NCI-H774 (cell line): ENCODE data around the gene GPC5.
"Not testable (repeated sequence)": the region's sequence is repeated elsewhere in the genome, so short reads cannot be mapped to it uniquely, and the experiment has no call there.

Experiments used
- DNase-seq: peaks from one replicate; lab custom pipeline; 2025; lab: John Stamatoyannopoulos, UW

Gene GPC5

DNA sequence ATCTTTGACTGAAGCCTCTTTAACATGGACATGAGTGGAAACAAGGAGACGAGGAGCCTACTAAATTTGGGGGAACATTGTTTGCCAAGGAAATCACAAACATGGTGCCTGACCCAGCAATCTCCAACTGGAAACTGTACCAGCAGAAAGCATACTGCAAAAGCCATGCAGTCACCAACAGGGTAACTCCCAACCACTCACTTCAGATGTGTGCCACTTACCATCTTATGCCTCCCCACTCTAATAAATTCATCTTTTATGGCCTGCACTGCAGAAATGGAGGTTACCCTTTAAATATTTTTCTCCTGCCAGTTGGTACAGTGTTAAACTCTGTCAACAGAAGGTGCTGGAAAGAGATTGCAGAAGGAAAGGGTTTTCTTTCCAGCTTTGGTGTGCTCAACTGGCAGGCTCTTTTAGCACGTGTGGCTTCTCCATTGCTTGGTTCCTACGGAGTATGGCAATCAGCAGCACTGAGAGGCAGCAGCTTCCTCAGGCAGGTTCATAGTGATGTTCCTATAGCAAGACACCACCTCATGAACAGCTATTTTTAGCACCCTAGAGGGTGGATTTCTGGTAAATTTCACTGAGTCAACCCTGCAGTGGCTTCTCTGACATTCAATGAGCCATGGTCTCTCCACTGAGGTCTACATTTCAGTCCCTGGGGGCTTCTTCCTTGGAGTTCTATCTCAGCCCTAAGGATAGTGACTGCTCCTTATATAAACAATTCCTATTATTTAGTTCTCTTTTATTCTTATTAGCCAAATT, 29.6 kb upstream of the GPC5 start:
- DNase-seq, result no peak

DNA sequence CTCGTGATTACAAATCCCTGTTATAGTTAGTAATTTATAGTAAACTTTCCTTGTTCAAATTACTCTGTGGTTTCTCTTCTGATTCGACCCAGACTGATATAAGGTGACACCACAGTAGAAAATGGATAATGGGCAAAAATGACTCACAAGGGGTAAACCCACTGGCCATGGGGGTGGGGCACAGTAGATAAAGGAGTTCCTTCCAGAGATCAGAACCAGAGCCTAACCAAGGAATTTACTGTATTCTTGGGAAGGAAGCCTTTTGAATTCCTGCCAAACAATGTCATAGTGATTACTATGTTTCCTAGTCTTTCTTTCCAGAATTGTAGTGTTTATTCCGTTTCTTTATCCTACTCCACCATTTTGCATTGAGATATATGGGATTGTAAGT, 29.0 kb upstream of the GPC5 start:
- no peak for DNase-seq

DNA sequence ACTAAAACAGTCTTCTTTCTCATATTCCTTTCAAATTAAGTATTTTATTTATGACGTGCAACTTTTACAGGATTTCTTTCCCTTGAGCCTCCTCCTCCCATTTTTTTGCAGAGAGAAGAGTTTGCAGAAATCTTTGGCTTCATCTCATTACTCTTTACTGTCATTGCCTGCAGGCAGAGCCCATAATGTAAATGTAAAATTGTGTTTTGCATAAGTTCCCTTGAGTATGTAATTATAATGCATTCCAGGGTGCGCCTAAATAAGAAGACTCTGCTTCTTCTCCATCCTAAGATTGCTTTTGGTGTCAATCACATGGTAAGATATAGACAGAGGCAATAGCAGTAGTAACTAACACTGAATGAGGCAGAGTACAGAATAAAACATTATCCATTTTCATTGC, 27.9 kb upstream of the GPC5 start:
- DNase-seq, result no peak

DNA sequence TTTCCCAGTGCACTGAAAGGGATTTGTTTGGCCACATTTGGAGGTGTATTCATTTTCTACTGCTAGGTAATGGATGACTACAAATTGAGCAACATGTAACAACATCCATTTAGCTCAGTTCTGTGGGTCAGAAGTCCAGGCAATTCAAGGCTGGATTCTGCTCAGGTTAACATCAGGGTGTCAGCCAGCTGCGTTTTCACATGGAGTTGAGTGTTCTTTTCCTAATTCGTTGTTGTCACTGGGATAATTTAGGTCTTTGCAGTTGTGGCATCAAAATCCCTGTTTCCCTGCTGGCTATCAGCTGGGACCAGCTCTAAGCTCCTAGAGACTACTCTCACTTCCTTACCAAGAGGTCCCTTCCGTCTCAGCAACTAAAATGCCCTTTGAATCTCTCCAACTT, 25.5 kb upstream of the GPC5 start:
- DNase-seq, result no peak

GRCh38 chr13:91375116-91375729, 23.2 kb upstream of the GPC5 start:
- no peak for DNase-seq

DNA sequence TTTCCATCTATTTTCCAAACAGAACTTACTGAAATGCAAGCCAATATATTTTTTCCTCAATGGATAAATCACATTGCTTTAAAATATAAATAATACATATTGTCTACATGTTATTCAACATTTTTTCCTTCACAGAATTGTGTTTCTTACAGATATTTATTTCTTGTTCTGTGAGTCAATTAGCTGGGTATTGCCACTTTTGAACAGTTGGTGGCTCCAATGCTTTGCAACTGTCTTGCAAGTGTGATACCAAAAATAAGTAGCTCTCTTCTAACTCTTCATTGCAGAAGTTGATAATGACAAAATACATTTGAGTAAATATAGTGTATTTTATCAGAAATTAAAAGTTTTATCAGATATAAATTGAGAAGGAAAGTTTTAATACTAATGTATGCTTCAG, 17.1 kb upstream of the GPC5 start:
- no peak for DNase-seq

DNA sequence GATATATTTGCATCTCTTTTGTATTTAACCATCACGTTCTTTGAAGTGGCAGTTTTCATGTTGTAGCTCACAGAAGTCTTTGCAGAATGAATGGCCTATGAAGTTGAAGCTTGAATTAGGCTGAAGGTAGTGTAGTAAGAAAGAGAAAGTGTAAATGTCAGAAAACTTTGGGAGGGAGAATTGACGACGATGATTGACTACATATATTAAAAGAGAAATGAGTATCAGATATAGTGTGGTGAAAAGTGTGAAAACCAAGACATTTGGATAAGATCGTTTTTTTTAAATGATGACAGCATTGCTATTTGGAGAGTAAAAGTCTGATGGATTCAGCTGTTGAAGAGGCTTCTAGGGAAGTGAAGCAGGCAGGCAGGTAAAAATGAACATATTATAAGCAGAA, 14.6 kb upstream of the GPC5 start:
- no peak for DNase-seq

DNA sequence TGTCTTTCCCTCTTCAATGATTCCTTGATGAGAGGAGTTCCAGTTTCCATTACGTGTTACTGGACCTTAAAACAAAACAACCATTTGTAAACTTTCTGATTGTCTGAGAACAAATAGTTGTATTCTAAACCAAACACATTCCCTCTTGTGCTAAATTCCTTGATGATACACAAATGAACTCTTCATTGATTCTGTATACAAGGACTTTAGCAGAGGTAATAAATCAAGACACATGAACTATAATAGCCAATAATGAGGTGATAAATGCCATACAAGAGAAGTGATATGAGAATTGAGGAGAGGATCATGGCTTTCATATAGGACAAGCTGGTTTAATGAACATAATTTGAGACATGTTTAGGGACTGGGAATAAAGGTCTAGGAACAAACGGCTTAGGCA, 13.5 kb upstream of the GPC5 start:
- DNase-seq, result no peak

- DNase-seq, result no peak
Observed at GRCh38 chr13:91389186-91389585, 9.2 kb upstream of the GPC5 start.

GRCh38 chr13:91397595-91397994, 826 bp upstream of the GPC5 start:
- DNase-seq, result no peak

- no peak for DNase-seq
Observed at GRCh38 chr13:91399189-91400062, 1.0 kb downstream of the GPC5 start.

GRCh38 chr13:91400063-91400399, 1.6 kb downstream of the GPC5 start:
- no peak for DNase-seq

DNA sequence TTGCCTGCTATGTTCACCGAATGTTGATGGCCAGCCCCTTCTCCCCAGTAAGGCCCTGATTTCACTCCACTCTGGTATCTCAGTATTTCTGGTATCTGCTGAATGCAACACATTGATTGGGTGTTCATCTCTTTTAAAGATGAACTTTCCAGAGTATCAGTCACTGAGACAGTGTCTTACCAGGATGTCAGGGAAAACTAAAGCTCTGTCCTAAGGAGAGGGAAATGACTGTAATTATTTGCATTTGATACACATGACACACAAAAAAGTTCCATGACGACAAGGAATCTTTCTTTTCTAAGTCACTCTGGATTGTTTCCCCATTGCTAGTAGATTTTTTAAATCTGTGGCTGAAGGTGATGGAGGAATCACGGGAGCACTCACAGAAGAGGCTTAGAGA, 2.2 kb downstream of the GPC5 start:
- no peak for DNase-seq

GRCh38 chr13:91401920-91402319, 3.5 kb downstream of the GPC5 start:
- DNase-seq, result no peak

GRCh38 chr13:91405240-91405639, 6.8 kb downstream of the GPC5 start:
- no peak for DNase-seq

DNA sequence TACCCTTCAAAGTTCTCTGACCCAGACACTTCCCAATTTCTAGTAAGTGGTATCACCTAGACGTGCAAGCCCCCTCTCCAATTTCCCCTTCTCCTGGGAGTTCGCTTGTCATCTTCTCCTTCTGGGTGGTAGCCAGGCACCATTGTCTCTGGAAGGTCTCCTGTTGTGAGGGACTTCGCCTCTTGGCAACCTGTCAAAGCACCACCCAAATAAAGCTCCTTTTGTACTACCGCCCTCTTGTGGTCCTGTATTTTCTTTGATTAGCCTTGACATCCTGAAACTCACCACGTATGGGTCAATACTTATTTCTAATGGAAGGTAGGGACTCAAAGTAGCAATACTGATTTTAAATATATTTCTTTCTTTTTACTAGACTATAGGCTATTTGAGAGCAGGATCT, 8.2 kb downstream of the GPC5 start:
- no peak for DNase-seq

- DNase-seq, result no peak
Observed at GRCh38 chr13:91408971-91409370, 10.6 kb downstream of the GPC5 start.

- DNase-seq, result not testable (repeated sequence)
Observed at GRCh38 chr13:91416579-91416978, 18.2 kb downstream of the GPC5 start.

DNA sequence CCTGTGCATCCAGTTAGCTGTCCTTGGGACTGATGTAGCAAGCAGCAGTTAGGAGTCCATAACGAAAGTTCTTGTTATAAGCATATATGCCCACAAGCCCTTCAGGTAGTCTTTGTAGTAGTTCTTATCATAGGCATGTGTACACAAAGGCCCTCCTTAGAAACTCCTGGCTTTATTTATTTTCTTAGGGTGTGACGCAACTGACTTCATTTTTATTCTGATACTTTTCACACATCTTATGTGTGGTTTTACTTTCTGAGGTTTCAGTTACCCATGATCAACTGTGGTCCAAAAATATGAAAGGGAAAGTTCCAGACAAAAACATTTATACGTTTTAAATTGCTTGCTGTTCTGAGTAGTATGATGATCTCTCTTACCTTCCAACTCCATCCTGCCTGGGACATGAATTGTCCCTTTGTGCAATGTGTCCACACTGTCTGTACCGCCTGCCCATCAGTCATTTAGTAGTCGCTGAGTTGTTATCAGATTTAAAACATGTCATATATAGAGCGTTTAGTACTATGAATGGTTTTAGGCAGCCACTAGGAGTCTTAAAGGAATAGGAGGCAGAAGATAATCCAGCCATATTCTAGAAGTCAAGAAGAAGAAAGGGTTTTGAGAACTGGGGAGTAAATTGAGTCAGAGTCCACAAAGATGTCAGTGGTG, 19.4 kb downstream of the GPC5 start:
- no peak for DNase-seq

DNA sequence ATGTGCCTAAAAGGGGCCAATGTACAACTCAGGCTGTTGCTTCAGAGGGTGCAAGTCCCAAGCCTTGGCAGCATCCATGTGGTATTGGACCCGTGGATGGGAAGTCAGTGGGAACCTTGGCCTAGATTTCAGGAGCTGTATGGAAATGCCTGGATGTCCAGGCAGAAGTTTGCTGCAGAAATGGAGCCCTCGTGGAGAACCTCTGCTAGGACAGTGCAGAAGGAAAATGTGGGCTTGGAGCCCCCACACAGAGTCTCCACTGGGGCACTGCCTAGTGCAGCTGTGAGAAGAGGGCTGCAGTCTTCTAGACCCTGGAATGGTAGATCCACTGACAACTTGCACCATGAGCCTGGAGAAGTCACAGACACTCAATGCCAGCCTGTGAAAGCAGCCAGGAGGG, 28.5 kb downstream of the GPC5 start:
- no peak for DNase-seq

DNA sequence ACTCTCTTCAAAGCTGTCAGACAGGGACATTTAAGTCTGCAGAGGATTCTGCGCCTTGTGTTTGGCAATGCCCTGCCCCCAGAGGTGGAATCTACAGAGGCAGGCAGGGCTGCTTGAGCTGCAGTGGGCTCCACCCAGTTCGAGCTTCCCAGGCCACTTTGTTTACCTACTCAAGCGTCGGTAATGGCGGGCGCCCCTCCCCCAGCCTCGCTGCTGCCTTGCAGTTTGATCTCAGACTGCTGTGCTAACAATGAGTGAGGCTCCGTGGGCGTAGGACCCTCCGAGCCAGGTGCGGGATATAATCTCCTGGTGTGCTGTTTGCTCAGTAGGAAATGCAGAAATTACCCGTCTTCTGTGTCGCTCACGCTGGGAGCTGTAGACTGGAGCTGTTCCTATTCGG, 40.3 kb downstream of the GPC5 start:
- DNase-seq, result not testable (repeated sequence)

DNA sequence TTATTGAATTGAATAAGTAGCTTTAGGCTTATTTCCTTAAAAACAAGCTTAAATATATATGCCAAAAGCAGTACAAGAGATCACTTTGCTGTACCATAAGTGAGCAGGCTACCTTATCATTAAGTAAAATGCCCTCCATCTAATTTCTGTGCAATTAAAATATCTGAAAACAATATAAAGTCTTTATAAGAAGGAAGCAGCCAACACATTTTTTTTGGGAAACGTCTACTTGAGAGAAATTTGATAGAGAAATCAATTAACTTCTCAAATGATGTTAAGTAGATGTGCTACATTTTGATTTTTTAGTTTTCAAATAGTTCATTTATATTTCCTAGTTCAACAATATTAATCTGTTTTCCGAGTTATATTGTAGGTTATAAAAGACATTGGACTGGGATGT, 52.5 kb downstream of the GPC5 start:
- no peak for DNase-seq

DNA sequence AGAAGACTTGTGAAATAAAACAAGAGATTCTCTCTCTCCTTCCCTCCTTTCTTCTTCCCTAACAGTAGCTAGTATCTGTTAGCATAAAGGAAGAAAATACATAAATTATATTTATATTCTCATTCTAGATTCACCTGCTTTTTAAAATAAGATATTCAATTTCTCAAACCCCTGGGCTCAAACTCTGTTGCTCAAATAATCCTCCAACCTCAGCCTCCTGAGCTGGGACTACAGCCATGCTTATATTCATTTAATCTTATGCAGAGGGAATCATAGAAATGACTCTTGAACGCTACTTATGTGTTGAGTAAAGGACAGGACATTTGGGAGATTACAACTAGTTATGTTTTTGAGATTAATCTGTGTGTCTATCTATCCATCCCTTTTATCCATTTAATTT, 56.2 kb downstream of the GPC5 start:
- no peak for DNase-seq
